HL-60 (cell line): ENCODE results near the gene ME1.

Experiments
- CTCF ChIP-seq: IDR thresholded peaks from one replicate; pipeline ENCODE4 v1.5.1; 2011; ENCODE audit warnings: low read length, control low read depth, inconsistent platforms; ENCODE audit not compliant: insufficient read depth
- POLR2AphosphoS5 ChIP-seq: IDR thresholded peaks from 2 replicates; pipeline ENCODE4 v1.6.1; 2012; ENCODE audit warnings: low read depth

GRCh38 chr6:83371423-83371822 lies 59.4 kb downstream of the ME1 start:
- TF ChIP-seq CTCF: no peak
- no peak for TF ChIP-seq POLR2AphosphoS5
